ENCODE data around the gene ALPK3. TPM values are rescaled to one million over a fixed set of nuclear protein-coding genes. Genes with fewer than 3 reads are reported as not detected.

The ALPK3 gene
- total RNA-seq, 6 experiments from 2014 or later, result 0.05 to 0.60 (median 0.26) TPM

- Mint-ChIP-seq H3K4me3 (no peak overlapping the region), H3K27ac (no peak overlapping the region), H3K4me1 (ENCODE audit: low read depth) (peaks cover 22% of the 10 kb centered on the region), H3K27me3 (ENCODE audit: insufficient read depth) (peaks cover 2% of the 10 kb centered on the region), H3K36me3 (ENCODE audit: low read depth) (peaks cover 27% of the 10 kb centered on the region; the same call in 1 of the 2 replicates), H3K9me3 (no peaks in the 10 kb centered on the region)
- DNase-seq, result no peak
- no peak for TF ChIP-seq CTCF (IDR thresholded peaks at IDR 0.05)
Observed at GRCh38 chr15:84798436-84798946, 18.7 kb upstream of the ALPK3 start.

GRCh38 chr15:84799511-84800187, 17.5 kb upstream of the ALPK3 start:
- Mint-ChIP-seq H3K4me1 (ENCODE audit: low read depth) (peaks cover 22% of the 10 kb centered on the region), H3K27ac (no peak overlapping the region), H3K27me3 (ENCODE audit: insufficient read depth) (peaks cover 2% of the 10 kb centered on the region), H3K36me3 (ENCODE audit: low read depth) (peaks cover 26% of the 10 kb centered on the region; the same call in 1 of the 2 replicates), H3K4me3 (no peak overlapping the region), H3K9me3 (no peaks in the 10 kb centered on the region)
- no peak for TF ChIP-seq CTCF (IDR thresholded peaks at IDR 0.05)
- DNase-seq, result no peak

- Mint-ChIP-seq H3K4me3 (no peak overlapping the region), H3K9me3 (no peaks in the 10 kb centered on the region), H3K27me3 (ENCODE audit: insufficient read depth) (peaks cover 2% of the 10 kb centered on the region), H3K36me3 (ENCODE audit: low read depth) (peaks cover 33% of the 10 kb centered on the region), H3K4me1 (ENCODE audit: low read depth) (peaks cover 18% of the 10 kb centered on the region), H3K27ac (no peak overlapping the region; the same call in 1 of the 2 replicates)
- no peak for DNase-seq
- TF ChIP-seq CTCF (IDR thresholded peaks at IDR 0.05), result no peak
Observed at GRCh38 chr15:84800365-84800806, 16.8 kb upstream of the ALPK3 start.

GRCh38 chr15:84804005-84804900, 12.9 kb upstream of the ALPK3 start:
- Mint-ChIP-seq H3K27me3 (ENCODE audit: insufficient read depth) (no peaks in the 10 kb centered on the region; the same call in none of the 2 replicates), H3K4me1 (ENCODE audit: low read depth) (peaks cover 7% of the 10 kb centered on the region), H3K36me3 (ENCODE audit: low read depth) (peaks cover 28% of the 10 kb centered on the region), H3K9me3 (no peaks in the 10 kb centered on the region), H3K27ac (no peak overlapping the region), H3K4me3 (no peak overlapping the region)
- no peak for DNase-seq
- TF ChIP-seq CTCF (IDR thresholded peaks at IDR 0.05), result no peak

GRCh38 chr15:84805221-84805620, 11.9 kb upstream of the ALPK3 start:
- DNase-seq, result no peak
- no peak for TF ChIP-seq CTCF (IDR thresholded peaks at IDR 0.05)
- Mint-ChIP-seq H3K36me3 (ENCODE audit: low read depth) (peaks cover 28% of the 10 kb centered on the region), H3K9me3 (no peaks in the 10 kb centered on the region), H3K4me3 (no peak overlapping the region), H3K4me1 (ENCODE audit: low read depth) (peaks cover 17% of the 10 kb centered on the region), H3K27ac (no peak overlapping the region), H3K27me3 (ENCODE audit: insufficient read depth) (no peaks in the 10 kb centered on the region; the same call in none of the 2 replicates)

Measured in HFFc6 (cell line).